GM12878 (cell line): ENCODE data around the gene LRGUK. TPM values are rescaled to one million over a fixed set of nuclear protein-coding genes. Genes with fewer than 3 reads are reported as not detected.
A peak's percentile ranks its signal among the peaks of the same experiment; 100 is the strongest.

Experiments used
- ATAC-seq: fragments of 200-7000 bp; cut with Tn5 transposase; 3 replicates; pipeline ENCODE4 v1.9.1; 2020; ENCODE audit warnings: mild to moderate bottlenecking, moderate library complexity
- BruUV-seq: library from RNA; stranded (reverse); fragments of 400-500 nt; replicated peaks from 2 replicates; lab custom pipeline; 2021; lab: Mats Ljungman, UMichigan
- CTCF ChIA-PET: fragments of 300-600 bp; sonication (Branson Sonifier 250); formaldehyde crosslinking; extraction: SDS; loops from one replicate; lab custom pipeline; 2021; ENCODE audit warnings: inconsistent platforms; lab: Yijun Ruan, JAX
- POLR2A ChIA-PET: fragments of 350-600 bp; formaldehyde crosslinking; extraction: SDS; loops from one replicate; lab custom pipeline; 2021; ENCODE audit warnings: inconsistent platforms; lab: Charles Lee
- RAD21 ChIA-PET: fragments of 300-600 bp; sonication (Branson Sonifier 250); formaldehyde crosslinking; loops from one replicate; lab custom pipeline; 2023; ENCODE audit warnings: antibody characterized with exemption; ENCODE audit not compliant: unreplicated experiment; lab: Charles Lee
- SMC1A ChIA-PET: fragments of 300-600 bp; sonication (Branson Sonifier 250); formaldehyde crosslinking; loops from one replicate; lab custom pipeline; 2023; ENCODE audit not compliant: unreplicated experiment, uncharacterized antibody; lab: Charles Lee
- DNase-seq: peaks from one replicate; pipeline ENCODE4 v3.0.0-alpha.2; 2011; ENCODE audit warnings: low read depth, low spot score
- FAIRE-seq: peaks from 3 replicates; lab custom pipeline; 2011; peaks lifted over from hg19 to GRCh38; lab: Jason Lieb, UNC
- H2AFZ ChIP-seq: 2 replicates; pipeline ENCODE4 v1.6.0; 2011; ENCODE audit warnings: low read depth, low read length, control low read depth; ENCODE audit not compliant: control insufficient read depth
- H3K27ac ChIP-seq: 2 replicates; pipeline ENCODE4 v1.5.1; 2011; ENCODE audit warnings: control low read depth; ENCODE audit not compliant: control insufficient read depth, insufficient read depth
- H3K27me3 ChIP-seq, 2 experiments: replicated peaks in 1 of 2; 2 replicates each; pipeline versions ENCODE4 v1.6.0 to v1.6.1; 2011; ENCODE audit warnings: low read length in 1 of 2; ENCODE audit not compliant: control insufficient read depth in 2 of 2, insufficient read depth in 2 of 2
- H3K36me3 ChIP-seq, 2 experiments: 2 replicates each; pipeline ENCODE4 v1.5.1; 2011; ENCODE audit warnings: low read length in 1 of 2; ENCODE audit not compliant: control insufficient read depth in 2 of 2, insufficient read depth in 2 of 2
- H3K4me1 ChIP-seq: 2 replicates; pipeline ENCODE4 v1.6.1; 2011; ENCODE audit warnings: mild to moderate bottlenecking, low read length, moderate library complexity, mixed read lengths; ENCODE audit not compliant: control insufficient read depth, insufficient read depth
- H3K4me2 ChIP-seq: 2 replicates; pipeline ENCODE4 v1.6.0; 2011; ENCODE audit warnings: control low read depth; ENCODE audit not compliant: control insufficient read depth, insufficient read depth
- H3K4me3 ChIP-seq: fragments of 200-600 bp; sonication (generic); 2 replicates; pipeline ENCODE4 v1.5.1; 2016
- H3K79me2 ChIP-seq: 2 replicates; pipeline ENCODE4 v1.6.0; 2011; ENCODE audit warnings: low read length; ENCODE audit not compliant: control insufficient read depth, insufficient read depth
- H3K9ac ChIP-seq: 2 replicates; pipeline ENCODE4 v1.8.0; 2011; ENCODE audit warnings: low read length, control low read depth, mixed read lengths; ENCODE audit not compliant: control insufficient read depth, insufficient read depth
- H3K9me3 ChIP-seq: replicated peaks from 3 replicates; pipeline ENCODE4 v1.5.1; 2011; ENCODE audit warnings: mild to moderate bottlenecking, low read length; ENCODE audit not compliant: control insufficient read depth, insufficient read depth
- H4K20me1 ChIP-seq: 2 replicates; pipeline ENCODE4 v1.6.0; 2011; ENCODE audit not compliant: control insufficient read depth, insufficient read depth
- BCLAF1 ChIP-seq: fragments of 450-650 bp; IDR thresholded peaks from 2 replicates; pipeline ENCODE4 v1.6.1; 2017; ENCODE audit warnings: antibody characterized with exemption, mild to moderate bottlenecking, moderate library complexity
- EED ChIP-seq: sonication (generic); IDR thresholded peaks from 2 replicates; pipeline ENCODE4 v1.6.1; 2016; ENCODE audit warnings: antibody characterized with exemption, low read depth
- MXI1 ChIP-seq: fragments of 150-350 bp; IDR thresholded peaks from 2 replicates; pipeline ENCODE4 v1.6.1; 2011; ENCODE audit warnings: low read depth, mild to moderate bottlenecking, inconsistent platforms, low read length, improper control_type of control experiment
- MYB ChIP-seq: fragments of 150-350 bp; IDR thresholded peaks from 2 replicates; pipeline ENCODE4 v1.6.1; 2014; ENCODE audit warnings: mild to moderate bottlenecking, low read depth, low read length, borderline replicate concordance
- NRF1 ChIP-seq: conservative IDR thresholded peaks from 2 replicates; pipeline ENCODE4 v1.6.1; 2011; ENCODE audit warnings: mild to moderate bottlenecking, low read depth, low read length, improper control_type of control experiment
- RBBP5 ChIP-seq: fragments of 200-600 bp; sonication (generic); conservative IDR thresholded peaks from 2 replicates; pipeline ENCODE4 v1.6.1; 2016
- RUNX3 ChIP-seq: IDR thresholded peaks from 2 replicates; pipeline ENCODE4 v1.6.1; 2012; ENCODE audit warnings: low read length, inconsistent platforms
- SPI1 ChIP-seq: IDR thresholded peaks from 2 replicates; pipeline ENCODE4 v1.6.1; 2011; ENCODE audit warnings: low read depth, mild to moderate bottlenecking, low read length, moderate library complexity, borderline replicate concordance; ENCODE audit not compliant: insufficient read depth
- TCF12 ChIP-seq: IDR thresholded peaks from 2 replicates; pipeline ENCODE4 v1.6.1; 2011; ENCODE audit warnings: low read depth, mild to moderate bottlenecking, low read length
- TCF3 ChIP-seq: IDR thresholded peaks from 2 replicates; pipeline ENCODE4 v1.6.1; 2012; ENCODE audit warnings: low read depth, mild to moderate bottlenecking, low read length, borderline replicate concordance; ENCODE audit not compliant: insufficient read depth
- YBX1 ChIP-seq: fragments of 450-650 bp; IDR thresholded peaks from 2 replicates; pipeline ENCODE4 v1.6.1; 2016; ENCODE audit warnings: antibody characterized with exemption
- ZBED1 ChIP-seq: IDR thresholded peaks from 2 replicates; pipeline ENCODE4 v1.6.1; 2016; ENCODE audit warnings: borderline replicate concordance
- WGBS: methylation state at CpG from one replicate; pipeline ENCODE4 v1.1.6; 2016; ENCODE audit warnings: low lambda C conversion rate; ENCODE audit not compliant: insufficient replicate concordance, insufficient coverage; ENCODE audit errors: missing lambda C conversion rate; 5-methylcytosine and 5-hydroxymethylcytosine counted together
- in situ Hi-C: fragments of 300-500 bp; cut with MboI; formaldehyde crosslinking; loops from 9 replicates; pipeline ENCODE4 v1.14.3; 2018; ENCODE audit warnings: mixed read lengths
- intact Hi-C: fragments of 100-400 bp; cut with micrococcal nuclease; formaldehyde crosslinking; loops from one replicate; pipeline ENCODE4 v1.14.2; 2022; ENCODE audit not compliant: unreplicated experiment
- polyA plus RNA-seq, 11 experiments: library from polyadenylated mRNA; depleted of rRNA in 4 of 11; unstranded in 6 of 11; stranded (reverse) in 5 of 11; fragments of >200 nt; fragmentation: Nextera tagmentation in 4 of 11; fragmentation: Illumina TruSeq in 1 of 11; extraction: Ambion mirVana in 4 of 11; extraction: Trizol in 1 of 11; gene quantifications; 1 replicate in 1 of 11; 2 replicates in 10 of 11; pipeline versions ENCODE4 v1.2.1 to v1.2.3, GENCODE V29; 2011 to 2016; ENCODE audit warnings: inconsistent platforms in 2 of 11, missing spikeins in 2 of 11, low read depth in 1 of 11
- total RNA-seq, 4 experiments: library from RNA; depleted of rRNA in 3 of 4; stranded (reverse); fragments of >200 nt in 3 of 4; fragmentation: Illumina TruSeq in 1 of 4; extraction: Trizol in 1 of 4; gene quantifications; 2 replicates each; pipeline versions ENCODE4 v1.2.1 to v1.2.3, GENCODE V29; 2013 to 2021

The LRGUK gene
- total and polyA plus RNA-seq, 10 of the 15 experiments (the other 5 are each of a cell fraction or from before 2014, with no cell fraction given) = 0.04 to 0.14 (median 0.08) TPM; not detected in 3

- no peaks in the 10 kb centered on the region for H3K9me3 ChIP-seq
- H2AFZ ChIP-seq = no peak overlapping the region
- RAD21 ChIA-PET = no interaction called here
- CTCF ChIA-PET = no interaction called here
- POLR2A ChIA-PET = no interaction called here
- H3K36me3 ChIP-seq = no peaks in the 10 kb centered on the region
- 0 out of 4 replicates have a peak, but pooled peaks cover 0 to 1% of the 10 kb centered on the region in 2 experiments for H3K27me3 ChIP-seq
- no peak overlapping the region for H3K27ac ChIP-seq
- no peaks in the 10 kb centered on the region for H3K4me1 ChIP-seq
- no peak overlapping the region for H3K9ac ChIP-seq
- WGBS = 17% methylated on average over 2 of the region's 2 CpGs
- peak overlapping the region; percentile 60; the same call in 1 of the 2 replicates for H3K4me2 ChIP-seq
- peak; percentile 54 for ATAC-seq
- no peak overlapping the region for H3K4me3 ChIP-seq
- in situ Hi-C loops (no loop called here), intact Hi-C loops (no loop called here)
- TF ChIP-seq RBBP5 = no peak
- TF ChIP-seq TCF12 = peak; percentile 68
- no peak for TF ChIP-seq MXI1
- TF ChIP-seq NRF1 = no peak
- TF ChIP-seq YBX1 = no peak
- TF ChIP-seq TCF3 = peak; percentile 93
- 0 out of 2 replicates have a peak, but pooled peaks have one; percentile 23 for TF ChIP-seq EED
- TF ChIP-seq BCLAF1 = no peak
- TF ChIP-seq ZBED1 = no peak
- TF ChIP-seq SPI1 = 0 out of 2 replicates have a peak, but pooled peaks have one; percentile 3
- peak; percentile 82 for TF ChIP-seq RUNX3
- no peak for TF ChIP-seq MYB
- no TSS peak for BruUV-seq
- DNase-seq = no peak
- H4K20me1 ChIP-seq = no peaks in the 10 kb centered on the region
- H3K79me2 ChIP-seq = no peaks in the 10 kb centered on the region
- peak; percentile 66 for FAIRE-seq
- SMC1A ChIA-PET = interaction anchor here (0.9 kb wide), 1 partner anchor 50 kb away, joined by 3 read pairs; no protein-coding TSS in a partner anchor
Observed at GRCh38 chr7:134245253-134245652, 118.1 kb downstream of the LRGUK start.
